ENCODE results near the gene PRICKLE2. TPM values are rescaled to one million over a fixed set of nuclear protein-coding genes. Genes with fewer than 3 reads are reported as not detected.

The PRICKLE2 gene
- total and polyA plus RNA-seq, 2 donors (not counting 3 experiments of a cell fraction or from before 2014, with no cell fraction given) = 3.0 to 7.1 TPM

DNA sequence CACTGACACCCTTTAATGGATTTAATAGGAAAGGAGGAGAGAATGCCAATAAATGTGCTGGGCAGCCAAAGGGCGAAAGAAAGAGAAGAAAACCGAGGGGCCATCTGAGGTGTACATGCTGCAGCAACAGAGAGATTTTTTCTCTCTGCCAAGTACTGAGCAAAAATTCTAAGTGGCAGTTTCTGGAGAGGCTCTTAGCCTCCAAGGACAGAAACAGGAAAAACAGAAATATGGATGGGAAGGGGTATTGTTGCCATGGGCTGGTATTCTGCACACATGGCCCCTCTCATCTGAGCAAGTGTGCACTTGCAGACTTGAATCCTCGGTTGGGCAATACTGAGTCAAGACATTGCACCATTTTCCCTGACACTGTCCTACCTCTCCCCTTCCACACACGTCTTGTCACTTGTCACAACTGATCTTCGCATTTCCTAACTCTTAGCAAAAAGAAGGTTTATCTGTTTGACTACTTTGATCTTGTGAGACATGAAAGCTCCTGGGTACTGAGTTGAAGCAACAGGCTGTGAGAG is 73.9 kb downstream of the PRICKLE2 start:
- H3K4me2 ChIP-seq (ENCODE audit: insufficient read depth, low read length) = no peak overlapping the region
- H3K79me2 ChIP-seq (ENCODE audit: control insufficient read depth, insufficient read depth, low read length) = no peaks in the 10 kb centered on the region
- FAIRE-seq (no peak), DNase-seq (ENCODE audit: low read depth, low spot score) (no peak)
- H3K4me3 ChIP-seq (replicated peaks in 1 of 3; ENCODE audit: insufficient read depth in 1 of 3, low read depth in 1 of 3, low read length in 3 of 3) = no peak overlapping the region
- no peak overlapping the region for H3K9ac ChIP-seq (replicated peaks; ENCODE audit: extremely low read depth, insufficient read depth, low read length)
- H4K20me1 ChIP-seq (replicated peaks; ENCODE audit: control insufficient read depth, extremely low read depth, insufficient read depth, low read length) = no peaks in the 10 kb centered on the region
- H3K36me3 ChIP-seq (ENCODE audit: control insufficient read depth in 2 of 2, extremely low read depth in 1 of 2, insufficient read depth in 2 of 2, low read length in 2 of 2) = peaks cover 0 to 11% of the 10 kb centered on the region in 2 experiments
- TF ChIP-seq POLR2A (IDR thresholded peaks at IDR 0.05; ENCODE audit: low read depth, low read length) = no peak
- TF ChIP-seq, protein P1, sequence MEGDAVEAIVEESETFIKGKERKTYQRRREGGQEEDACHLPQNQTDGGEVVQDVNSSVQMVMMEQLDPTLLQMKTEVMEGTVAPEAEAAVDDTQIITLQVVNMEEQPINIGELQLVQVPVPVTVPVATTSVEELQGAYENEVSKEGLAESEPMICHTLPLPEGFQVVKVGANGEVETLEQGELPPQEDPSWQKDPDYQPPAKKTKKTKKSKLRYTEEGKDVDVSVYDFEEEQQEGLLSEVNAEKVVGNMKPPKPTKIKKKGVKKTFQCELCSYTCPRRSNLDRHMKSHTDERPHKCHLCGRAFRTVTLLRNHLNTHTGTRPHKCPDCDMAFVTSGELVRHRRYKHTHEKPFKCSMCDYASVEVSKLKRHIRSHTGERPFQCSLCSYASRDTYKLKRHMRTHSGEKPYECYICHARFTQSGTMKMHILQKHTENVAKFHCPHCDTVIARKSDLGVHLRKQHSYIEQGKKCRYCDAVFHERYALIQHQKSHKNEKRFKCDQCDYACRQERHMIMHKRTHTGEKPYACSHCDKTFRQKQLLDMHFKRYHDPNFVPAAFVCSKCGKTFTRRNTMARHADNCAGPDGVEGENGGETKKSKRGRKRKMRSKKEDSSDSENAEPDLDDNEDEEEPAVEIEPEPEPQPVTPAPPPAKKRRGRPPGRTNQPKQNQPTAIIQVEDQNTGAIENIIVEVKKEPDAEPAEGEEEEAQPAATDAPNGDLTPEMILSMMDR (IDR thresholded peaks at IDR 0.05; ENCODE audit: extremely low read depth in 1 of 2, insufficient read depth in 1 of 2, low read depth in 1 of 2, low read length in 2 of 2) = no peak
- TF ChIP-seq MYC (IDR thresholded peaks at IDR 0.05; ENCODE audit: low read depth, low read length) = no peak
- no peak for TF ChIP-seq EZH2 (IDR thresholded peaks at IDR 0.05; ENCODE audit: borderline replicate concordance, low read depth, low read length, severe bottlenecking)
- TF ChIP-seq JUN (IDR thresholded peaks at IDR 0.05; ENCODE audit: borderline replicate concordance, insufficient read depth, insufficient read length, low read depth) = no peak
- TF ChIP-seq FOS (IDR thresholded peaks at IDR 0.05; ENCODE audit: borderline replicate concordance, insufficient read depth, low read length) = no peak
- no peak for TF ChIP-seq POLR2AphosphoS5 (IDR thresholded peaks at IDR 0.05; ENCODE audit: insufficient read depth, low read depth, low read length)
- TF ChIP-seq, protein P2, sequence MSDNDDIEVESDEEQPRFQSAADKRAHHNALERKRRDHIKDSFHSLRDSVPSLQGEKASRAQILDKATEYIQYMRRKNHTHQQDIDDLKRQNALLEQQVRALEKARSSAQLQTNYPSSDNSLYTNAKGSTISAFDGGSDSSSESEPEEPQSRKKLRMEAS (IDR thresholded peaks at IDR 0.05; ENCODE audit: insufficient read depth, insufficient read length) = no peak
- no peak for TF ChIP-seq GATA2 (IDR thresholded peaks at IDR 0.05; ENCODE audit: insufficient read depth, insufficient read length, low read depth, low read length)
- H3K27me3 ChIP-seq (ENCODE audit: control insufficient read depth in 2 of 2, insufficient read depth in 2 of 2, low read length in 2 of 2) = no peaks in the 10 kb centered on the region
- no peaks in the 10 kb centered on the region for H3K4me1 ChIP-seq (ENCODE audit: control insufficient read depth, extremely low read depth, insufficient read depth, low read length)
- BruUV-seq (replicated peaks) = no TSS peak
- ChIA-PET POLR2A (no interaction called here), CTCF (no interaction called here)
- intact Hi-C loops (cut with micrococcal nuclease) (loop anchor here (1.0 kb wide), 1 partner anchor 36 kb away; no protein-coding TSS in a partner anchor), dilution Hi-C loops (cut with MboI; ENCODE audit: extremely low pct_ligation_motif_present, low sequenced_read_pairs) (no loop called here)
- H3K9me1 ChIP-seq (replicated peaks; ENCODE audit: control insufficient read depth, extremely low read depth, insufficient read depth, low read length) = no peaks in the 10 kb centered on the region
- no peak overlapping the region for H2AFZ ChIP-seq (ENCODE audit: low read depth, low read length)
- no peaks in the 10 kb centered on the region for H3K9me3 ChIP-seq (replicated peaks; ENCODE audit: control insufficient read depth, insufficient read depth, low read length)
- no peak overlapping the region for H3K27ac ChIP-seq (ENCODE audit: insufficient read depth, low read depth, low read length)
